Tibial nerve (tissue), 4 donors: ENCODE data around the gene CRYBB1. TPM values are rescaled to one million over a fixed set of nuclear protein-coding genes. Genes with fewer than 3 reads are reported as not detected.
A peak's percentile ranks its signal among the peaks of the same experiment; 100 is the strongest.

Source experiments
- DNase-seq, 2 donors: peaks; one replicate each; pipeline ENCODE4 v3.0.0-alpha.2; 2019; ENCODE audit warnings: low spot score in 2 of 2
- H3K27ac ChIP-seq, 4 donors: fragments of 200-600 bp; sonication (generic) in 3 of 4; one replicate each; pipeline ENCODE4 v1.5.1; 2017 to 2019; ENCODE audit warnings: mild to moderate bottlenecking in 1 of 4
- H3K27me3 ChIP-seq, 2 donors: fragments of 200-600 bp; sonication (generic) in 1 of 2; one replicate each; pipeline versions ENCODE4 v1.5.1 to v1.6.0; 2017 to 2019
- H3K36me3 ChIP-seq, 3 donors: fragments of 200-600 bp; sonication (generic); one replicate each; pipeline ENCODE4 v1.5.1; 2018 to 2019
- H3K4me1 ChIP-seq, 4 donors: fragments of 200-600 bp; sonication (generic) in 3 of 4; one replicate each; pipeline ENCODE4 v1.5.1; 2017 to 2019
- H3K4me3 ChIP-seq, 4 donors: fragments of 200-600 bp; sonication (generic) in 3 of 4; one replicate each; pipeline ENCODE4 v1.5.1; 2017 to 2019; ENCODE audit warnings: mild to moderate bottlenecking in 1 of 4, moderate library complexity in 1 of 4
- H3K9me3 ChIP-seq, 4 donors: fragments of 200-600 bp; sonication (generic) in 3 of 4; one replicate each; pipeline ENCODE4 v1.5.1; 2017 to 2019
- CTCF ChIP-seq, 5 experiments: fragments of 200-600 bp in 3 of 5; fragments of 450-650 bp in 2 of 5; sonication (generic) in 3 of 5; IDR thresholded peaks; one replicate each; pipeline ENCODE4 v1.5.1; 2016 to 2019; ENCODE audit warnings: antibody characterized with exemption in 5 of 5, mild to moderate bottlenecking in 3 of 5, moderate library complexity in 2 of 5
- EP300 ChIP-seq, 2 donors: sonication (generic); formaldehyde crosslinking; IDR thresholded peaks; one replicate each; pipeline ENCODE4 v1.6.1; 2017; ENCODE audit warnings: antibody characterized with exemption in 2 of 2, mild to moderate bottlenecking in 1 of 2
- POLR2A ChIP-seq, 2 donors: fragments of 450-650 bp; IDR thresholded peaks; one replicate each; pipeline ENCODE4 v1.6.1; 2017; ENCODE audit warnings: antibody characterized with exemption in 2 of 2, mild to moderate bottlenecking in 2 of 2, moderate library complexity in 2 of 2
- WGBS, 2 donors: methylation state at CpG; one replicate each; pipeline ENCODE4 v1.1.5; 2018; 5-methylcytosine and 5-hydroxymethylcytosine counted together
- small RNA-seq: library from RNA; depleted of rRNA; stranded (forward); fragments of <200 nt; gene quantifications from one replicate; pipeline ENCODE3, GENCODE V24; 2016
- total RNA-seq, 4 donors: library from RNA; depleted of rRNA; stranded (reverse); fragments of >200 nt; gene quantifications; one replicate each; pipeline ENCODE4 v1.1.0, GENCODE V29; 2016

The CRYBB1 gene
- total RNA-seq, 4 donors from 2014 or later, result 0.84 to 4.8 (median 1.8) TPM

- TF ChIP-seq CTCF (IDR thresholded peaks at IDR 0.05) (no peak), EP300 (IDR thresholded peaks at IDR 0.05) (no peak), POLR2A (IDR thresholded peaks at IDR 0.05) (no peak)
- no peak for DNase-seq
- H3K36me3 ChIP-seq, result no peaks in the 10 kb centered on the region
- H3K27me3 ChIP-seq, result no peaks in the 10 kb centered on the region
- H3K27ac ChIP-seq, result no peak overlapping the region
- peaks cover 0 to 17% (median 3%) of the 10 kb centered on the region in 4 donors for H3K4me1 ChIP-seq
- no peaks in the 10 kb centered on the region for H3K9me3 ChIP-seq
- no peak overlapping the region for H3K4me3 ChIP-seq
- WGBS, 2 donors, result 80 to 86% methylated on average over 10 of the region's 10 CpGs
Measured at GRCh38 chr22:26552466-26552865, 65.4 kb downstream of the CRYBB1 start.

- Histone ChIP-seq H3K27ac (peak overlapping the region in 1 of 4 donors; percentile 70), H3K4me3 (no peak overlapping the region), H3K4me1 (peaks cover 0 to 22% (median 3%) of the 10 kb centered on the region in 4 donors), H3K27me3 (no peaks in the 10 kb centered on the region), H3K36me3 (no peaks in the 10 kb centered on the region), H3K9me3 (no peaks in the 10 kb centered on the region)
- DNase-seq, result no peak
- TF ChIP-seq EP300 (IDR thresholded peaks at IDR 0.05), result no peak
- no peak for TF ChIP-seq CTCF (IDR thresholded peaks at IDR 0.05)
- TF ChIP-seq POLR2A (IDR thresholded peaks at IDR 0.05), result no peak
- WGBS, 2 donors, result 74 to 87% methylated on average over 2 of the region's 2 CpGs
Measured at GRCh38 chr22:26551568-26551967, 66.3 kb downstream of the CRYBB1 start.

GRCh38 chr22:26550498-26551033 is 67.3 kb downstream of the CRYBB1 start:
- DNase-seq, result no peak
- H3K36me3 ChIP-seq, result no peaks in the 10 kb centered on the region
- H3K9me3 ChIP-seq, result no peaks in the 10 kb centered on the region
- H3K27me3 ChIP-seq, result no peaks in the 10 kb centered on the region
- H3K4me3 ChIP-seq, result no peak overlapping the region
- peaks cover 0 to 22% (median 3%) of the 10 kb centered on the region in 4 donors for H3K4me1 ChIP-seq
- TF ChIP-seq EP300 (IDR thresholded peaks at IDR 0.05), result peak in 1 of 2 donors; percentile 30
- TF ChIP-seq CTCF (IDR thresholded peaks at IDR 0.05), result no peak
- TF ChIP-seq POLR2A (IDR thresholded peaks at IDR 0.05), result no peak
- H3K27ac ChIP-seq, result peak overlapping the region in 3 of 4 donors; percentile 48 to 70 (median 62)
- 24 to 27% methylated on average over 8 of the region's 8 CpGs for WGBS, 2 donors

GRCh38 chr22:26549902-26550497 is 67.8 kb downstream of the CRYBB1 start:
- Histone ChIP-seq H3K27ac (peak overlapping the region in 3 of 4 donors; percentile 48 to 70 (median 62)), H3K9me3 (no peaks in the 10 kb centered on the region), H3K4me1 (peaks cover 0 to 22% (median 3%) of the 10 kb centered on the region in 4 donors), H3K4me3 (no peak overlapping the region), H3K36me3 (no peaks in the 10 kb centered on the region), H3K27me3 (no peaks in the 10 kb centered on the region)
- WGBS, 2 donors, result 81 to 83% methylated on average over 4 of the region's 4 CpGs
- DNase-seq, result no peak
- no peak for TF ChIP-seq POLR2A (IDR thresholded peaks at IDR 0.05)
- no peak for TF ChIP-seq CTCF (IDR thresholded peaks at IDR 0.05)
- TF ChIP-seq EP300 (IDR thresholded peaks at IDR 0.05), result no peak

Small RNA genes lying within 50 kb of the gene (small RNA-seq; reads per million reads assigned to genes)
- gene MIR548J (not detected), gene RF01874 (not detected)

Other genes starting within 250 kb of the CRYBB1 start
- 1 to 10 TPM in 1 of 4 donors, under 1 TPM in 3; 0.20 to 1.2 (median 0.54) TPM for gene ASPHD2, start 188.8 kb downstream of the CRYBB1 start, total RNA-seq
- 10 to 100 TPM; 32.7 to 62.3 (median 46.0) TPM for gene HPS4, start 134.2 kb downstream of the CRYBB1 start, total RNA-seq
- 10 to 100 TPM in 2 of 4 donors, 1 to 10 TPM in 2; 9.0 to 17.7 (median 10.4) TPM for gene SRRD, start 134.2 kb downstream of the CRYBB1 start, total RNA-seq
- 10 to 100 TPM; 15.5 to 23.9 (median 19.3) TPM for gene TFIP11, start 105.6 kb downstream of the CRYBB1 start, total RNA-seq
- gene TPST2, start 27.9 kb downstream of the CRYBB1 start, total RNA-seq, result 10 to 100 TPM; 39.1 to 83.4 (median 60.6) TPM
- gene CRYBA4, start 3.9 kb upstream of the CRYBB1 start, total RNA-seq, result not detected
- gene MIAT, start 39.6 kb upstream of the CRYBB1 start, total RNA-seq, result 1 to 10 TPM in 1 of 4 donors, under 1 TPM in 3; 0.42 to 1.5 (median 0.62) TPM